Hair follicle dermal papilla cell (primary cell): ENCODE measurements around the gene KCNA3. TPM values are rescaled to one million over a fixed set of nuclear protein-coding genes. Genes with fewer than 3 reads are reported as not detected.

Experiments
- total RNA-seq: library from RNA; depleted of rRNA; stranded (reverse); fragments of >200 nt; gene quantifications from 2 replicates; pipeline ENCODE4 v1.2.3, GENCODE V29; 2012

The KCNA3 gene
- 0.16 and 0.36 TPM in 2 replicates for total RNA-seq

DNA sequence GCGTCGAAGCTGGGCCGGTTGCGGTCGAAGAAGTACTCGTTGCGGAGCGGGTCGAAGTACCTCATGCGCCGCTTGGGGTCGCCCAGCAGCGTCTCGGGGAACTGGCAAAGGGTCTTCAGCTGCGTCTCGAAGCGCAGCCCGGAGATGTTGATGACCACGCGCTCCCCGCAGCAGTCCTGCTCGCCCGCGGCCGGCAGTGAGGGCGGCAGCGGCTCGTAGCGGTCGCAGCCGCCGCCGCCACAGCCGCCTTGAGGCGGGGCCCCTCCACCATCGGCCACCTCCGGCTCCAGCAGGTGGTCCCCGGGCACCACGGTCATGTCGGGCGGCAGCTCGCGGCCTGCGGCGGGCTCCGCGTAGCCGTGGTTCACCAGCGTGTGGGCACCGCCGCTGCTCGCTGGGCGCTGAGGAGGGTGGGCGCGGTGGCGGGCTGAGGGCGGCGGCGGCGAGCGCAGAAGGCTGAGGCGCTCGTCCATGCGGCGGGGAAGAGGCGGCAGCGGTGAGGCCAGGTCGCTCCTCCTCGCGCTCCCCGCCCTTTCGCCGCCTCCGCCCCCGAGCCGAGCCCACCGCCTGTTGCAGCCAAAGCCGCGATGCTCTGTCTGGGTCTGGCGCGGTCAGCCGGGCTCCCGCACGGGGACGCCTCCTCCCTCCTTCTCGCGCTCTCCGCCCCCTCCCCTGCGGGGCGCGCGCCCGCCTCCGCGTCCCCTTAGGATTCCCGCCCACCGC is at the start of gene KCNA3:
KCNA3 (minus strand) TSS at position 604 of the 723 bp plus-strand sequence; CDS start at position 473, 131 bp downstream.

Other genes starting within 250 kb of the KCNA3 start
- gene PROK1, start 223.8 kb downstream of the KCNA3 start, total RNA-seq = 0.12 TPM in 1 of 2 replicates, not detected in the other
- not detected in 2 replicates for gene KCNA10, start 155.8 kb downstream of the KCNA3 start, total RNA-seq
- not detected in 2 replicates for gene KCNA2, start 68.6 kb downstream of the KCNA3 start, total RNA-seq
- not detected in 2 replicates for gene CD53, start 198.2 kb upstream of the KCNA3 start, total RNA-seq